HS-27A (cell line): ENCODE results near the gene PLEK.
"Not testable (repeated sequence)": the region's sequence is repeated elsewhere in the genome, so short reads cannot be mapped to it uniquely, and the experiment has no call there.

ENCODE experiments used
- DNase-seq: peaks from one replicate; pipeline ENCODE4 v3.0.0-alpha.2; 2012; ENCODE audit warnings: low read depth, missing footprints

PLEK gene, protein sequence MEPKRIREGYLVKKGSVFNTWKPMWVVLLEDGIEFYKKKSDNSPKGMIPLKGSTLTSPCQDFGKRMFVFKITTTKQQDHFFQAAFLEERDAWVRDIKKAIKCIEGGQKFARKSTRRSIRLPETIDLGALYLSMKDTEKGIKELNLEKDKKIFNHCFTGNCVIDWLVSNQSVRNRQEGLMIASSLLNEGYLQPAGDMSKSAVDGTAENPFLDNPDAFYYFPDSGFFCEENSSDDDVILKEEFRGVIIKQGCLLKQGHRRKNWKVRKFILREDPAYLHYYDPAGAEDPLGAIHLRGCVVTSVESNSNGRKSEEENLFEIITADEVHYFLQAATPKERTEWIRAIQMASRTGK

DNA sequence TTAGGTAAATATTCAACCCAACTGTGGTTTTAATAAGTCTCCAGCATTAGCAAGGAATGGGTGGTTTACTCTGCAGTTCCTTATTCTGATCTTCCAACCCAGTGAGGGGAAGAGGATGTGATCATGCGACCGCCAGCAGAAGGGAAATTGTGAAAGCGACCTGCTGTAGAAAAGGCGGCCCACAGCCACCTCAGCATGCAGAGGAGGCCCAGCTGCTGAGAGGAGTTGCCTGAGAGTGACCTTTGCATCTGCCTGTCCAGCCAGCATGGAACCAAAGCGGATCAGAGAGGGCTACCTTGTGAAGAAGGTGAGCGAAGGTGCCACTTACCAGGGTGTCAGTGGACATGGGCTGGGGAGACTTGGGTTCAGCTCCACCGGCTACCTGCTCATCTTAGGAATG, at the start of gene PLEK:
Gene PLEK (plus strand): TSS at position 196 of the 400 bp plus-strand sequence. CDS start 70 bp downstream, at position 266.
- no peak for DNase-seq

DNA sequence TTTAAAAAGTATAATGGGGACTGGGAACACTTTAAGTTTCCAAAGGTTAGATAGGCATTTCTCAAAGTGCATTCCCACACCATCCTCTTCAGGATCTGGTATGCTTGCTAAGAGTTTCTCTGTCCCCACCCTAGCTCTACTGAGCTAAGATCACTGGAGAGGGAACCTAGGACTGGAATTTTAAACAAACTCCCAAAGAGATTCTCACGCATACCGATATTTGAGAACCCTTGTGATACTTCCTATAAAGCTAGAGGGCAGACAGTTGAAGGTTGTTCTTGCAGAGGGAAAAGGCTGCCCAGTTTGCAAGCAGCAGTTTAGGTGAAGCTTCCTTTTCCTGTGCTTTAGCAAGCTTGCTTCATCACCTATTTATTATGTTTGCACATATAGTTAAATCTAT, 49.0 kb upstream of the PLEK start:
- no peak for DNase-seq

DNA sequence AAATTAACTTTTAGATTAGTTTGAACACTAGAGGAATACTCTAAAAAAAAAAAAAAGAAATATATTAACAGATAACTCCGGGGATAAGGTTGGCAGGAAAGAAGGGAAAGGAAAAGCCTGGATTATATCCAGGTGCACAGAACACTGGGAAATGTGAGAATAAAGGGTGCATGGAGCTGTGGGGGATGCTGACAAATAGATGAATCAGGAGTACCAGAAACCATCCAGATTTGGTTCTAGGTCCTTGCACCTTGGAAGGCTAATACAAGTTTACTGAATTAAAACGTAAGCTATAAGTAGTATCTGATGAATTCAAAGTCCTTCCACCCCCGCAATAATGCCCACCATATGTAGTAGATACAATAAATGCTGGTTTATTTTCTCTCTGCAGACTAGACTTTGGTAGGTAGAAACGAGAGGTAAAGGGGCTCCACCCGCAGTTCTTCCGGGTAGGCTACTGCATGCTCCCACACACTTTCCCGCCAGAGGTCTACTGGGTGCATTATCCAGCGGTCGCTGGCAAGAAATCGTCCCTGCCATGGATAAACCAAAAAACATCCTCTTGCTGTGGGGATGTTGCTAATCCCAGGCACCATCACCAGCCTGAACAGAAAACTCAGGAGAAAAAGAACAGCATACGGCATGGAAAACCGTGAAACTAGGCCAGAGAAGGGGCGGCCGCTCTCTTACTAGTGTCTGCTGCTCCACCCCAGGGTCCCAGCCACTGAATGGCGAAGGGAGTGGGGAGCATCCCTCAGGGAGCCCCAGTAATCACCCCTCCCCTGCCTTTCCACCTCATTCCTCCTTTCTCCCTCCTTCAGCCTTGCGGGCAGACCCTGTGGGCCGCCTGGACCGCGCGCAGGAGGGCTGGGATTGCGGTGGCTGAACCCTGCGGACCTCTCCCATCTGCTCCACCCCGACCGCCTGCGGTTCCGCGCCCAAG, 46.8 kb upstream of the PLEK start:
- peak; percentile 2 for DNase-seq

DNA sequence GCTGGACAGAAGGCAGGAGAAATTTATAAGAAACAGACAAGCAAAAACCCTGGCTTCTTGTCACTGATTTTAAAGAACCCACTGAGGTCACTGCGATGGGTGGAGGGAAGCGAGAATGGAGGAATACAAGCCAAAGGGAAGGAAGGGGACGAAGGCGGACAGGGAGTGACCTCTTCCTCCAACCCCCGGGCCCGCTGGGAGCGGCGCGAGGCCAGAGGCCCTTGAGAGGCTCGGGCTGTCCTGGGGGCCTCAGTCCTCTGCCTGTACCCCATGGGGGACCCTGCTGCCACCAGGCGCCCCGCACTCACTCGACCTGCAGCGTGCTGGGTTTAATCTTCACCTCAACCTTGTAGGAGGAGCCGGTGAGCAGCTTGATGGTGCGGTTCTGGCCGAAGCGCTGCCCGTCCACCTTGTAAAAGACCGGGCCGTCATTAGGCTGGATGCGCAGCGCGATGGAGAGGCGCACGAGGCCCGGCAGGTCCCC, 46.1 kb upstream of the PLEK start:
- DNase-seq = peak; percentile 7

DNA sequence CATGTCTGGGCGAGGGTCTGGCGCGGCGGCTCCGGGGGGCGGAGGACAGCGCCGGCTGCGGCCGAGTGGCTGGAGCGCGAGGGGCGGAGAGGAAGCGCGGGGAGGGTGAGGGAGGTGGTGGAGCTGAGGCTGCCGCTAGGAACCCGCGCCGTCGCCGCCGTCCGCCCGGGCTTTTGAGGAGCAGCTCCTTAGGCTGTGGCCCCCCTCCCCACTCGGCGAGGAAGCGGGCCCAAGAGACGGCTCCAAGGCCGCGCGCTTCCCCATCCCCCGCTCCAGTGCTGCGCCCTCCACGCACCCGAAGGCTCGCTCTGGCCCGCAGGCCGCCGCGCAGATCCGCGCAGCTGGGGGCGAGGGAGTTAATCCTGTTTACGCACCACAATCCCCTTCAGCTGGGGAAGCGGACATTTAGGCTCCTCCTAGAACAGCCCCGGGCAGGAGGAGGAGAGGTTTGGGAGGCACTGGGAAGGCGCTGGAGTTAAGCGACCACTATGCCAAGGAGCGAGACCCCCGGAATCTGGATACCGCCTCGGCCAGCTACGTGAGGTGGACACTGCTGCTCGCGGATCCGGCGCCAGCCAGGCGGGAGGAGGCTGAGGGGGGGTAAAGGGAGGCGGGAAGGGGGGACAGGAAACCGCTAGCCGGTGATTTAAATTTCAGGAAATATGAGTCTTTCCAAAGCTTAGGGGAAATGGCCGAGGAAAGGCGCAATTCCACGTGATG, 45.5 kb upstream of the PLEK start, which contains the start of gene CNRIP1:
Gene CNRIP1 (minus strand): TSS at position 552 of the 720 bp plus-strand sequence. CDS start 549 bp downstream, at position 3.
- DNase-seq = peak; percentile 57

DNA sequence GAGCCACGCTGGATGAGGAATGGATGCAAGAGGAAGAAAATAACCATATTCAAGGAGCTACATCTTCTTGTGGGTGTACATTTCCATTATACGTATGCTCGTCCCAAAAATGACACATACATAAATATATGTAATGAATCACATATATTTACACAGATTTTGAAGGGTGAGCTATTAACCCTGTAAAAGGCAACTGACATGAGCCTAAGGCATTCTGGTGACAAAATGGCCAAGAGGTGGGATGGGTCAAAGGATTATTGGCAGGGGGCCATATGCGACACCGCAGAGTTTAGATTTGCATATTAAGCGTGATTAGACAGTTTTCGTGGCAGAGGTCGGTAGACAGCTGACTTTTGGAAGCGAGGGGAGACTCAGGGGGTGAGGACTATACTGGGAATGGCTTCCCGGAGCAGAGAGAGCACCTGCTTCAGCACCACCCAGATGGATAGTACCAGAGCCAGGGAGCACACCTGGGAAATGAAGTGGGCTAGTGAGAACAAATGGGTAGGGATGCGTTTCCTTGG, 44.9 kb upstream of the PLEK start:
- DNase-seq = no peak

DNA sequence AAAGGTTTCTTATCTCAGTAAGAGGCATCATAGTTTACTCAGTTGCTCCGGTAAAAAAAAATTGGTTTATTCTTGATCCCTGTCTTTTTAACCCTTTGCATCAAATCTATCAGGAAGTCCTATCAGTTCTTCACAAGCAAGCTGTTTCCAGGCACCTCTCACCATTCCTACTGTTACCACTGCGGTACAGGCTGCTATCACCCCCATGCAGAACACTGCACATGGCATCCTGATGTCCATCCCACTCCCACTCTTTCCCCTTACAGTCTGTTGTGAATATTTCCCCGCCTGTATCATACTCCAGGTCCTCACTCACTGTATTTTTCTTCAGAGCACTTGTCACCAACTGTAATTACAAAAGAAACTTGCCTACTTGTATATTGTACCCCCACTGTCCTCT, 40.0 kb upstream of the PLEK start:
- DNase-seq = no peak

DNA sequence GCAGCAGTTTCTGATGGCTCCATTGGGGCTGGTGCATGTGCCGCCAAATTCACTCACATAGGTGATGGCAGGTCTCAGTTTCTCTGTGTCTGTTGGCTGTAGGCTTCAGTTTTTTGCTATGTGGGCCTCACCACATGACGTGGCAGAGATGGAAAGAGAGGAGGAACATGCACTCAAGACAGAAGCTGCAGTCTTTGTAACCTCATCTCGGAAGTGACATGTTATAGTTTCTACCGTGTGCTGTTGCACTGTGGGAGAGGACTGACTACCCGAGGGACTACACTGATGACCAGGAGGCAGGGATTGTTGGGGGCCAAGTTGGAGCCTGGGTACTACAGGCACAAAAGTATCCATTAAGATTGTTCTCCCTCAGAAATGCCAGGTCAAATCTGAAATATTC, 36.2 kb upstream of the PLEK start:
- no peak for DNase-seq

DNA sequence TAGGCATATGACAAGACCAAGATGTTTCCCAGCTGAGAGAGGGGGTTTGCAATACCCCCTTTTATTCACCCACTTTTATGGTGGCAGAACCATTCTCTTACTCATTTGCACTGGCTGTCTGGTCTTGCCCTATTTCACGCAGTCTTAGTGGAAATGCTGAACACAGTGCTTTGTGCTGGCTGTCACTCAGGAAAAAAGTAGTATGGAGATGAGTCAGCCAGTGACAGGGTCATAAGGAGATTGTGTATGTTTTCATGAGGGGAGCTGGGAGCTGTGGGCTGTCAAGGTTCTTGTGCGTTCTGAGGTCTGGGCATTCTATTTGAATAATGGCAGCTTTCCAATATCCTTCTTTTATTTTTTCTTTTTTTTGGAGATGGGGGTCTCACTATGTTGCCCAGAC, 34.4 kb upstream of the PLEK start:
- DNase-seq = peak; percentile 8

DNA sequence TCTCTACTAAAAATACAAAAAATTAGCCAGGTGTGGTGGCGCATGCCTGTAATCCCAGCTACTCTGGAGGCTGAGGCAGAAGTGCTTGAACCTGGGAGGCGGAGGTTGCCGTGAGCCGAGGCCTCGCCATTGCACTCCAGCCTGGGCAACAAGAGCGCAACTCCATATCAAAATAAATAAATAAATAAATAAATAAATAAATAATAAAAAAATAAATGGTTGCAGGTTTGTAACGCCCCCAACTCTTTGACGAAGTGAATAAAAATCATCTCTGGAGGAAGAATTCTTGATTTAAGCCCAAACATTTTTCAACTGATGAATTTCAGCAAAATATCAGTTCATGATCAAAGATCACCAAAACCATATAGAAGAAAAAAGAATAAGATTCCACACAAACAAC, 32.1 kb upstream of the PLEK start:
- no peak for DNase-seq

DNA sequence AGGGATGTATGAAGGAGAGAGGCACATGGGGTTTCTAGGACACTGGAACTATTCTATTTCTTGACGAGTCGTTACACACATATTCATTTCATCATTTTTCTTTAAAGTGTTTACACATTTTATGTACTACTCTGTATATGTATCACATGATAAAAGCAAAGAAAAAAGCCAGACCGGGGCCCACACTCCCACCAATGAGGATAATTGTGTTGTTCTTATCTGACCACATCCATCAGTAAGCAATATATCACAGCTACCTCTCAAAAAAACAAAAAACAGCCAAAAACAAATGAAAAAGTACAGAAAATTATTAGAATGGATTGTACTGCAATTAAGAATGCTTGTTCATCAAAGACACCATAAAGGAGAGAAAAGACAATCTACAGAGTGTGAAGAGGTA, 31.2 kb upstream of the PLEK start:
- DNase-seq = no peak

DNA sequence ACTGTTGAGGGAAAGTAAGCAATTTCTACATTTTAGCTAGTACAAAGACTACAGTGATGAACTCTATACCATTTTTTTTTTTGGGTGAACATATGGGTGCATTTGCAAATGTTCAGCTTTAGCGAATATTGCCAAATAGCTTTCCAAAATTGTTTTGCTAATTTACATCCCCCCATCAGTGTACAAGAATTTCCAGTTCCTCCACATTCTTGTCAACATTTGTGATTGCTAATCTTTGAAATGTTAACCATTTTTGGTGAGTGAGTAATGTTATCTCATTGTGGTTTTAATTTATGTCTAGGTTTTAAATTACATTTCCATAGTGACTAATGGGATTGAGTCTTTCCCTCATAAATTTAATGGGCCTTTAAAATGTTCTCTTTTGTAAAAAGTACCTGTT, 28.9 kb upstream of the PLEK start:
- DNase-seq = peak; percentile 50

DNA sequence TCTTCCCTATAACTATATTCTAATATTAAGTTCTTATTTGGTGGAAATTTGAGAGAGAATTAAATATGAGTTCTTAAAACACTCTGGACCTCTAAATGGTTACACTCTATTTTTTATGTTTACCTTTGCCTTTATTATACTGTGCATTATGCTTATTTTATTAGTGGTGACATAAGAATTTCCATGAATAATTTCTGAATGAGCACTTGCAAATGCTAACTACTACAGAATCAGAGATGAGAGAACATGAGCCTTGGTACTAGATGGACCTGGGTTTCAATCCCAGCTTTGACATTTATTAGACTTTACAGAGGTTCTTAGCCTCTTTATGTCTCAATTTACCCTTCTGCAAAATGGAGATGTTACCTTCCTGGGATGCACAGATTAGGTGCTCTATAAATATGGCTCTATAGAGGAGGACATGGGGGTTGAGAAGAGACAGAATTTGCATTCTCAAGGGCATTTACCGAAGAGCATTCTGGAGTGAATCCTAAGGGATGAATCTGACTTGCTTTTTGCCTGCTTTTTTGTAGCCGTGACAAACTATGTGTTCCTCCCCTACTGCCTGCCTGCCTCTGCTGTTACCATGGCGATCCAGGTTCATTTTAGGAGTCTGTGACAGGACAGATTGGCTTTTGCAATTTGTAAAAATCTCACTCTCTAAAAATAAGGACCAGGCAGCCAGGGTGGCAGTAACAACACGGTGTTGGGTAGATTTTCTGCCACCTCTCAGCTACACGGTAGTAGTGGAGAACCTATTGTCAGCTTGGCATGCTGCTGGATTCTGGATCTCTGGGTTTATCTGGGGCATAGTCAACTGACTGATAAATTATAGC, 24.6 kb upstream of the PLEK start:
- no peak for DNase-seq

DNA sequence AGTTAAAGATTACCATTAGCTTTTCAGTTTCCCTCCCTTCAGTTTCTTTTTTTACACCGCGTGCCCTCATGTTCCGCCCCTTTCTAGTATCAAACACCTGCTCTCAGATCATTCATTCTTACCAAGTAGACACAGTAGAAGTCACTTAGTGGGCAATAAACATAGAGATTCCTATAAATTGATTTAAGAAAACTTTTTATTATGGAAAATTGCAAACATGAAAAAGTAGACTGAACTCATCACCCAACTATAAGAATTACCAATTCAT, 24.1 kb upstream of the PLEK start:
- no peak for DNase-seq

DNA sequence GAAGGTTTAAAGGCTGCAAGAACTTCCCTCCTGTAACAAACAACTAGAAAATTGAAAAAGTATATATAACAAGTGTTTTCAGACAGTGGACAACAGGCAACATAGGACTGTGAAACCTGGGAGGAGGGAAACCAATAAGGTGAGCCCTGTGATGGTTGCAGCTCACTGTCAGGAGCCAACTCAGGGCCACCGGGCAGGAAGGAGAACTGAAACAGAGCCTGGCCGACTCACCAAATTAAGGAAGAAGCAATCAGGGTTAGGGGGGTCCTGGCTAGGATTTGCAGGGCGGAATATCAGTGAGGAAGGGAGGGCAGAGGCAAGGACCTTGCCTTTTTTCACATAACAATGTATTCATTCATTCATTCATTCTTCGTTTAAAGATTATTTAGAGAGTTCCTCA, 23.5 kb upstream of the PLEK start:
- DNase-seq = no peak

DNA sequence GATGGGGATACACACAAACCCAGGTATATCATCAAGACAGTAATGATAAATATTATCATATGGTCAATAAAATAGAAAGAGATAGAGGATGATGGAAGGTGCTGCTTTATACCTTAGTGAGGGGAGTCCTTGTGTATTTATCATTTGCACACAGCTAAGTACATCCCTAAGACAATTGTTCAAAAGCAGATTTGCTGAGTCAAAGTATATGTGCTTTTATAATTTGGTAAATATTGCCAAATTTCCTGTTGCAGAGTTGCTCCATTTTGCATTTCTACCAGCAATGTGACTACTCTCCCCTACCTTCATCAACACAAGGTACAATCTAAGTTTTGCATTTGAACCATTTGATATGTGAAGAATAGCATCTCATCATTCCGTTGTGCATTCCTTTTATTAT, 22.6 kb upstream of the PLEK start:
- no peak for DNase-seq

DNA sequence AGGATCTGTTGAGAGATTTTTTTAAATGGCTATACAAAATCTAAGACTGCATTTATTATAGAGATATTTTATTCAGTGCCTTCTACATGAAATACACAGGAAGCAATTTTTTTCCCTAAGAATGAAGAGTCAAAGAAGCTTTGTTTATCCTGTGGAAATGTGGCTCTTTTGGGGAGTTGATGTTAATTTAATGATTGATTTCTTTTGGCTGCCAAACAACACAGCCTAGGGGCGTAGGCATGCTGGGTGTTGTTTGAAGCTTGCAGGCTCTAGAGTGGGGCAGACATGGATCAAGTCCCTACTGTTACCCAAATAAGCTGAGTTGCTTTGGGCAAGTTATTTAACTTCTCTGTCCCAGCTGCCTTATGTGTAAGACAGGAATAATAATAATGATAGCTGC, 21.1 kb upstream of the PLEK start:
- no peak for DNase-seq

DNA sequence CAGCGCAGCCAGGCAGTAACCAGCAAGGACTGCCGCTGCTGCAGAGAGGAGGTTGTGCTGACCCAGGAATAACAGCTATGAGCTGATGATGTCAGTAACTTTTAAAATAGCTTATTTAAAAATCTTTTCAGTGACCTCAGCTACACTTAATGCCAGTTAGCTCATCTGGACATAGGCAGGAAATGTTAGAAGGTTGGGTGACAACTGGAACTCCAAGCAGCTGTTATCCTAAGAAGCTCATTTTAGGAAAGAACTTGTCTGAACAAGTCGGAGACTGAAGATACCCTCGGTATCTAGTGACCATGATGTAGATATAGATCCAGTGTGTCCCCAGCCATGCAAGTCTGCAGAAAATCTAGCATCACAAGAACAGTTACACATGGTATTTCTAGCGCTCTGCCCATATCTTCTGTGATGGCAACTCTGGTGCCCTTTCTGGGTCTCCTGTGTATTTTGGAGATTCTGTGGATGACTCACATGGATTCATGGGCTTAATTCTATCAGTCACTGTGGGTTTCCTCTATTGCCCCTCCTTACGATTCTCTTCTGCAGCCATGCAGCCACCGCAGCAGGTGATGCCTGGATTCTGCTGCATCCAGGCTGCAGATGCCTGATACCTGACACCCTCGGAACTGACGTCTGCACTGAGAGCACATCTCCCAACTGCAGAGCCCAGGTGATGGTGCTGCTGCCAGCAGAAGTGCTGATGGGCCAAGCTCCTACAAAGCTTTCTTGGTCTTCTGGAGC, 19.8 kb upstream of the PLEK start:
- DNase-seq = no peak

DNA sequence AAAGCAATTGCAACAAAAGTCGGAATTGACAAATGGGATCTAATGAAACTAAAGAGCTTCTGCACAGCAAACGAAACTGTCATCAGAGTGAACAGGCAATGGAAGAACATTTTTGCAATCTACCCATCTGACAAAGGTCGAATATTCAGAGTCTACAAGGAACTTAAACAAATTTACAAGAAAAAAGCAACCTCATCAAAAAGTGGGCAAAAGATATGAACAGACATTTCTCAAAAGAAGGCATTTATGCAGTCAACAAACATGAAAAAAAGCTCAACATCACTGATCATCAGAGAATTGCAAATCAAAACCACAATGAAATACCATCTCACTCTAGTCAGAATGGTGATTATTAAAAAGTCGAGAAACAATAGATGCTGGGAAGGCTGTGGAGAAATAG, 16.0 kb upstream of the PLEK start:
- DNase-seq = not testable (repeated sequence)

DNA sequence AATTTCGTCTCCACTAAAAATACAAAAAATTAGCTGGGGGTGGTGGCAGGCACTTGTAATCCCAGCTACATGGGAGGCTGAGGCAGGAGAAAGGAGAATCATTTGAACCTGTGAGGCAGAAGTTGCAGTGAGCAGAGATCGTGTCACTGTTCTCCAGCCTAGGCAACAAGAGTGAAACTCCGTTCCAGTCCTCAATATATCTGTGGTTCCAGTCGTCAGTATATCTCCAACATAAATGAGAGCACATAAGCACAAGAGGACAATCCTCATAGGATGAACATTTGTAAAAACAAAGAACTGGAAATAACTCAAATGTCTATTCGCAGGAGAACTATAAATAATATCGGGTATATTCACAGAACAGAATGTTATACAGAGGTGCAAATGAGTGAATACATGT, 13.1 kb upstream of the PLEK start:
- DNase-seq = no peak
